Iris pigment epithelial cell (primary cell): ENCODE results near the gene BMERB1.
"Not testable (repeated sequence)": the region's sequence is repeated elsewhere in the genome, so short reads cannot be mapped to it uniquely, and the experiment has no call there.

Experiments
- DNase-seq: peaks from one replicate; pipeline ENCODE4 v3.0.0-alpha.2; 2011; ENCODE audit warnings: low read depth

BMERB1 gene

DNA sequence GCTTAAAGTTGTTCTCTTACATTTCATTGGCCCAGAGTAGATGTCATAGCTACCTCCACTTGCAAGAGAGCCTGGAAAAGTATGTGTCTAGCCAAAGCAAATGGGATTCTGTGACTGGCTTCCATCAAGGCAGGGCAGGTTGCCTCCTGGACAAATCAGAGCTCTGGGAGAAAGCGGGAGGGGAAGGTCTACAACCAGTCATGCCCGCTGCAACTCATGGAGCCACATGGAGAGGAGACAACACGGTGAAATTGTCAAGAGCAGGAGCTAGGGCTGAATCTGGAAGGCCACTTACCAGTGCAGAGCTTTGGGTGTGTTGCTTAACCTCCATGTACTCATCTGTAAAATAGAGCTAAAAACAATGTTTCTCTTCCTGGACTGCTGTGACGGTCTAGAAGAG is 124.8 kb downstream of the BMERB1 start:
- no peak for DNase-seq

DNA sequence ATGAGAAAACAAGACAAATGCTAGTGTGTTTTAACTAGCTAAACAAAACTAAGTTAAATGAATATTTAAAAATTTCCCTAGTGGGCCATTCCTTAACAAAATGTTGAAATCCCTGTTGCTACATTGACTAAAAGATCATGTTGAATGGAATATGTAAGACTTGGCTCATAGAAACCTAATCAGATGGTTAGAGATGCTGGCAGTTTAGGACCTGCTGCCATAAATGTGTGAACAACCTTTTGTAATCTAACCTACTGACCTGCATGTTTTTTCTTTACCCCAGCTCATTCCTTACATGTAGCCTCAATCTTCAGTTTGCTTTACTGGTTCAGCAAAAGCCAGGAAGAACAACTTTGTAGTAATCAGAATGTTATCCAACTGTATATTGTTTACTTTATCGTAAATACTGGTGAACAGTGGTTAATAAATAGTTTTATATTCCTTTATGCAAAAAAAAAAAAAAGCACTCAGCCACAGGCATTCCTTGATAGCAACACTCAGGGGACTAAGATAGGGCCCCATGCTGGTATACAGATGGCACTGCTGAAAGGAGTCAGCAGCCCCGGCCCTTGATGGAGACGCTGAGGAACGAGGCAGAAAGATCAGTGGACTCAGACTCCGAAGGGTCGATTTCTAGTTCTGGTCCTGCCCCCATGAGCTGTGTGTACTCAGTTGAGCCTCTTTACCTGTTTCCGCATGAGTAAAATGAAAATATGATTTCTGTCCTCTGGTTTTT is 130.4 kb downstream of the BMERB1 start:
- DNase-seq = peak; percentile 52

GRCh38 chr16:15566095-15566494 is 131.7 kb downstream of the BMERB1 start:
- no peak for DNase-seq

- no peak for DNase-seq
Observed at GRCh38 chr16:15567823-15568222, 133.4 kb downstream of the BMERB1 start.

- not testable (repeated sequence) for DNase-seq
Observed at GRCh38 chr16:15570666-15571065, 136.3 kb downstream of the BMERB1 start.

- DNase-seq = no peak
Observed at GRCh38 chr16:15571557-15571956, 137.2 kb downstream of the BMERB1 start.

DNA sequence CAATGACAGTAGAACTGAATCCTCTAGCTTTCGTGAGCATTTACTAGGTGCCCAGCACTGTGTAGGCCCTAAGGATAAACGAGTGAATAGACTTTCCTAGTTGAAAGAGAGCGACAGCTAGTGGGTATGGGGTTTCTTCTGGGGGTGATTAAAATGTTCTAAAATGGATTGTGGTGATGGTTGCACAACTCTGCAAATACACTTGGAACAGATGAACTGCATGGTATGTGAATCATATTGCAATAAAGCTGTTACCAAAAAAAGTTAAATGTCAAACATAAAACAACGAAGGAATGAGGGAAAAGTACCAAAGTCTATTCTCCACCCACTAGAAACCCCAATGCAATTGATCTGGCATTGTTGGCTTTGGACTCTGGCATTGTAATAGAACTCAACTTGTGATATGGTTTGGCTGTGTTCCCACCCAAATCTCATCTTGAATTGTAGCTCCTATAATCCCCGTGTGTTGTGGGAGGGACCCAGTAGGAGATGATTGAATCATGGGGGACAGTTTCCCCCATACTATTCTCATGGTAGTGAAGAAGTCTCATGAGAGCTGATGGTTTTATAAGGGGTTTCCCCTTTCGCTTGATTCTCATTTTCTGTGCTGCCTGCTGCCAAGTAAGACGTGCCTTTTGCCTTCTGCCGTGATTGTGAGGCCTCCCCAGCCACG is 138.1 kb downstream of the BMERB1 start:
- peak; percentile 88 for DNase-seq

DNA sequence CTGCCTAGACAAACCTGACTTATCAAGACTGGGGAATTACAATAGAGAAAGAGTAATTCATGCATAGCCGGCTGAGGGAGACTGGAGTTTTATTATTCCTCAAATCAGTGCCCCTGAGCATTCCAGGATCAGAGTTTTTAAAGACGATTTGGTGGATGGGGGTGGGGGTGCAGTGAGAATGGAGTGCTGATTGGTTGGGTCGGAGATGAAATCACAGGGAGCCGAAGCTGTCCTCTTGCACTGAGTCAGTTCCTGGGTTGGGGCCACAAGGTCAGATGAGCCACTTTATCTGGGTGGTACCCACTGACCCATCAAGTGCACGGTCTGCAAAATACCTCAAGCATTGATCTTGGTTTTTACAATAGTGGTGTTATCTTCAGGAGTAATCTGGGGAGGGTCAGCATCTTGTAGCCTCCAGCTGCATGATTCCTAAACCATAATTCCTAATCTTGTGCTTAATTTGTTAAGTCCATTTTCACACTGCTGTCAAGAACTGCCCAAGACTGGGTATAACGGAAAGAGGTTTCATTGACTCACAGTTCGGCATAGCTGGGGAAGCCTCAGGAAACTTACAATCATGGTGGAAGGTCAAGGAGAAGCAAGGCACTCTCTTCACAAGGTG is 139.0 kb downstream of the BMERB1 start:
- DNase-seq = peak; percentile 28

GRCh38 chr16:15573896-15574613 is 139.7 kb downstream of the BMERB1 start:
- not testable (repeated sequence) for DNase-seq

DNA sequence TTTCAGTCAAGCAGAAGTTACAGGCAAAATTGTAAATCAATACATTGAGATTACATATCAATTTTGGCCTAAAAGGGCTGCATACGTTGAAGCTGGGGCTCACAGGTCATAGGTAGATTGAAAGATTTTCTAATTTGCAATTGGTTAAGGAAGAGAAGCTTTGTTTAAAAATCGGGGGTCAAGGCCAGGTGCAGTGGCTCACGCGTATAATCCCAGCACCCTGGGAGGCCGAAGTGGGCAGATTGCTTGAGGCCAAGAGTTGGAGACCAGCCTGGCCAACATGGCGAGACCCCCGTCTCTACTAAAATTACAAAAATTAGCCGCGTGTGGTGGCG is 140.2 kb downstream of the BMERB1 start:
- no peak for DNase-seq

GRCh38 chr16:15575293-15576049 is 141.1 kb downstream of the BMERB1 start:
- DNase-seq = no peak

- DNase-seq = no peak
Observed at GRCh38 chr16:15576960-15577958, 142.9 kb downstream of the BMERB1 start.

- no peak for DNase-seq
Observed at GRCh38 chr16:15578824-15579223, 144.4 kb downstream of the BMERB1 start.

- no peak for DNase-seq
Observed at GRCh38 chr16:15581127-15581815, 146.9 kb downstream of the BMERB1 start.

- DNase-seq = no peak
Observed at GRCh38 chr16:15583526-15583925, 149.1 kb downstream of the BMERB1 start.

- no peak for DNase-seq
Observed at GRCh38 chr16:15585956-15586355, 151.6 kb downstream of the BMERB1 start.

GRCh38 chr16:15586716-15587115 is 152.3 kb downstream of the BMERB1 start:
- DNase-seq = no peak

DNA sequence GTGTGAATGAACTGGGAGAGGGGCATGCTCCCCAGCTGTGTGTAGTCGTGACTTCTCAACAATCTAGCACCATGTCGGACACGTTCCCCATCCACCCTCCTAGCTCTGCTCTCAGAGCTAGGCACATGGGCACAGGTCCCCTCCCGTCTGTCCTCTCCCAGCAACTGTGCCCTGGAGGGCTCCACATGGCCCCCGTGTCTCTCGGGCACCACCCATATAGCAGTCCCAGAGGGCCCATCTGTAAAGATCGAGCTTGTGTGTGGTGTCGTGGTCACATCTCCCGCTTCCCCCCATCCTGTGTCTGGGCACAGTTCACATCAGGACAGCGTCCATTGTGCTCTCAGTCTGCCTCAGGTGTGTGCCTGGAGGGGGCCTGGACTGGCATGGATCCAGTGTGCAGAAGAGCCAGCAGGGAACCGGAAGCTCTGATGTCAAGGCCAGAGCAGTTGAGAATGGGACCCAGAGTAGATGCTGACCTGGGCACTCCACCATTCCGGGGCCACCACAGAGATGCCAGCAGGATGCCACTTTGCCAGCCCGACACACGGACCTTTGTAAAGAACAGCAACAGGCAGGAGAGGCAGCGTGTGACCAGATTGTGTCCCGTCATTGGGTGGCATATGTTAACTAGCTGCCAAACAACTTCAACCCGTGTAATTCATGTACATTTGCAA is 152.9 kb downstream of the BMERB1 start:
- no peak for DNase-seq

GRCh38 chr16:15592324-15592723 is 157.9 kb downstream of the BMERB1 start:
- DNase-seq = no peak

- no peak for DNase-seq
Observed at GRCh38 chr16:15593235-15593634, 158.8 kb downstream of the BMERB1 start.
